Measurements from ENCODE around the gene RNASE1. TPM values are rescaled to one million over a fixed set of nuclear protein-coding genes. Genes with fewer than 3 reads are reported as not detected.

The RNASE1 gene
- total RNA-seq, 1 donor from 2014 or later, result 171 TPM

- intact Hi-C loops (cut with DNase I), result no loop called here
- DNase-seq (ENCODE audit: low spot score), result no peak
These were observed 9.6 kb upstream of the RNASE1 start for GRCh38 chr14:20811986-20812975.

GRCh38 chr14:20809917-20810316 lies 7.3 kb upstream of the RNASE1 start:
- intact Hi-C loops (cut with DNase I), result no loop called here
- DNase-seq (ENCODE audit: low spot score), result no peak

- intact Hi-C loops (cut with DNase I), result no loop called here
These were observed 5.5 kb upstream of the RNASE1 start for GRCh38 chr14:20808162-20808483.

GRCh38 chr14:20807304-20808161 lies 4.9 kb upstream of the RNASE1 start:
- intact Hi-C loops (cut with DNase I), result no loop called here
- DNase-seq (ENCODE audit: low spot score), result no peak

More at GRCh38 chr14:20808162-20808483, 5.5 kb upstream of the RNASE1 start:
- DNase-seq (ENCODE audit: low spot score), result no peak

GRCh38 chr14:20805485-20805884 lies 2.8 kb upstream of the RNASE1 start:
- intact Hi-C loops (cut with DNase I), result no loop called here
- no peak for DNase-seq (ENCODE audit: low spot score)

- no peak for DNase-seq (ENCODE audit: low spot score)
- intact Hi-C loops (cut with DNase I), result loop anchor here (2.0 kb wide), 1 partner anchor 24 kb away; no protein-coding TSS in a partner anchor
These were observed 579 bp upstream of the RNASE1 start for GRCh38 chr14:20803223-20803622.

- no peak for DNase-seq (ENCODE audit: low spot score)
- intact Hi-C loops (cut with DNase I), result loop anchor here (2.0 kb wide), 1 partner anchor 25 kb away; no protein-coding TSS in a partner anchor
These were observed 918 bp downstream of the RNASE1 start for GRCh38 chr14:20801726-20802125.

GRCh38 chr14:20799892-20800544 lies 2.6 kb downstream of the RNASE1 start:
- DNase-seq (ENCODE audit: low spot score), result no peak
- intact Hi-C loops (cut with DNase I), result no loop called here

GRCh38 chr14:20799456-20799891 lies 3.2 kb downstream of the RNASE1 start:
- intact Hi-C loops (cut with DNase I), result no loop called here

GRCh38 chr14:20798932-20799331 lies 3.7 kb downstream of the RNASE1 start:
- intact Hi-C loops (cut with DNase I), result no loop called here
- no peak for DNase-seq (ENCODE audit: low spot score)

More at GRCh38 chr14:20799456-20799891, 3.2 kb downstream of the RNASE1 start:
- DNase-seq (ENCODE audit: low spot score), result no peak

- intact Hi-C loops (cut with DNase I), result no loop called here
- no peak for DNase-seq (ENCODE audit: low spot score)
These were observed 4.3 kb downstream of the RNASE1 start for GRCh38 chr14:20798318-20798717.

- intact Hi-C loops (cut with DNase I), result no loop called here
- DNase-seq (ENCODE audit: low spot score), result no peak
These were observed 5.5 kb downstream of the RNASE1 start for GRCh38 chr14:20797164-20797563.

GRCh38 chr14:20794644-20795369 lies 7.8 kb downstream of the RNASE1 start:
- DNase-seq (ENCODE audit: low spot score), result no peak
- intact Hi-C loops (cut with DNase I), result no loop called here

- intact Hi-C loops (cut with DNase I), result no loop called here
These were observed 10.1 kb downstream of the RNASE1 start for GRCh38 chr14:20792556-20792955.

GRCh38 chr14:20791597-20791996 lies 11.0 kb downstream of the RNASE1 start:
- no peak for DNase-seq (ENCODE audit: low spot score)
- intact Hi-C loops (cut with DNase I), result no loop called here

More at GRCh38 chr14:20792556-20792955, 10.1 kb downstream of the RNASE1 start:
- DNase-seq (ENCODE audit: low spot score), result no peak

- DNase-seq (ENCODE audit: low spot score), result no peak
These were observed 11.5 kb downstream of the RNASE1 start for GRCh38 chr14:20791187-20791586.

GRCh38 chr14:20790464-20791116 lies 12.1 kb downstream of the RNASE1 start:
- intact Hi-C loops (cut with DNase I), result no loop called here
- no peak for DNase-seq (ENCODE audit: low spot score)

More at GRCh38 chr14:20791187-20791586, 11.5 kb downstream of the RNASE1 start:
- intact Hi-C loops (cut with DNase I), result no loop called here

GRCh38 chr14:20789230-20789813 lies 13.3 kb downstream of the RNASE1 start:
- no peak for DNase-seq (ENCODE audit: low spot score)
- intact Hi-C loops (cut with DNase I), result no loop called here
